GM23338 (cell line): ENCODE data around the gene FBXW11. TPM values are rescaled to one million over a fixed set of nuclear protein-coding genes. Genes with fewer than 3 reads are reported as not detected.

ENCODE experiments used
- ATAC-seq: fragments of 200-7000 bp; cut with Tn5 transposase; 3 replicates; pipeline ENCODE4 v1.9.1; 2020
- DNase-seq: peaks from one replicate; pipeline ENCODE4 v3.0.0-alpha.2; 2015; ENCODE audit warnings: low spot score
- H2AFZ ChIP-seq: fragments of 200-600 bp; sonication (generic); 2 replicates; pipeline ENCODE4 v1.8.0; 2016; ENCODE audit warnings: antibody characterized with exemption, mild to moderate bottlenecking, moderate library complexity
- H3F3A ChIP-seq: fragments of 200-600 bp; sonication (generic); replicated peaks from 2 replicates; pipeline ENCODE4 v1.8.0; 2017; ENCODE audit warnings: antibody characterized with exemption, mixed run types, low read depth
- H3K27ac ChIP-seq: fragments of 200-600 bp; sonication (generic); 2 replicates; pipeline ENCODE4 v1.6.1; 2016; ENCODE audit warnings: low read depth
- H3K27me3 ChIP-seq: fragments of 200-600 bp; sonication (generic); 2 replicates; pipeline ENCODE4 v1.8.0; 2016; ENCODE audit warnings: mild to moderate bottlenecking, mixed run types, moderate library complexity; ENCODE audit not compliant: insufficient read depth
- H3K36me3 ChIP-seq: fragments of 200-600 bp; sonication (generic); 2 replicates; pipeline ENCODE4 v1.8.0; 2016; ENCODE audit warnings: mild to moderate bottlenecking; ENCODE audit not compliant: insufficient read depth
- H3K4me1 ChIP-seq: fragments of 200-600 bp; sonication (generic); 2 replicates; pipeline ENCODE4 v1.8.0; 2016; ENCODE audit warnings: mild to moderate bottlenecking, moderate library complexity; ENCODE audit not compliant: insufficient read depth
- H3K4me2 ChIP-seq: fragments of 200-600 bp; sonication (generic); 2 replicates; pipeline ENCODE4 v1.7.1; 2017; ENCODE audit warnings: mixed run types
- H3K4me3 ChIP-seq: fragments of 200-600 bp; sonication (generic); 2 replicates; pipeline ENCODE4 v1.6.1; 2016; ENCODE audit warnings: mixed run types
- H3K79me2 ChIP-seq: fragments of 200-600 bp; sonication (generic); replicated peaks from 2 replicates; pipeline ENCODE4 v1.8.0; 2017; ENCODE audit warnings: mild to moderate bottlenecking; ENCODE audit not compliant: insufficient read depth
- H3K9me2 ChIP-seq: fragments of 200-600 bp; sonication (generic); 2 replicates; pipeline ENCODE4 v1.8.0; 2017; ENCODE audit not compliant: insufficient read depth
- H4K20me1 ChIP-seq: fragments of 200-600 bp; sonication (generic); replicated peaks from 2 replicates; pipeline ENCODE4 v1.8.0; 2017; ENCODE audit warnings: mild to moderate bottlenecking; ENCODE audit not compliant: insufficient read depth
- H3K27ac Mint-ChIP-seq: 2 replicates; pipeline ENCODE4 v1.8.0; 2020; ENCODE audit warnings: inconsistent platforms, mild to moderate bottlenecking, moderate library complexity, mixed read lengths
- H3K27me3 Mint-ChIP-seq: 3 replicates; pipeline ENCODE4 v1.8.0; 2022; ENCODE audit warnings: low read depth, mild to moderate bottlenecking, moderate library complexity, mixed read lengths, inconsistent platforms; ENCODE audit not compliant: insufficient read depth, poor library complexity
- H3K36me3 Mint-ChIP-seq: 3 replicates; pipeline ENCODE4 v1.8.0; 2021; ENCODE audit warnings: low read depth, mild to moderate bottlenecking, inconsistent platforms, moderate library complexity, mixed read lengths
- H3K4me1 Mint-ChIP-seq: 3 replicates; pipeline ENCODE4 v1.8.0; 2020; ENCODE audit warnings: mild to moderate bottlenecking, inconsistent platforms, mixed read lengths
- H3K4me3 Mint-ChIP-seq: 3 replicates; pipeline ENCODE4 v1.8.0; 2021; ENCODE audit warnings: moderate library complexity, mild to moderate bottlenecking, inconsistent platforms, mixed read lengths
- H3K9me3 Mint-ChIP-seq: 3 replicates; pipeline ENCODE4 v1.8.0; 2020; ENCODE audit warnings: moderate library complexity, mild to moderate bottlenecking, inconsistent platforms, mixed read lengths
- CREB1 ChIP-seq: fragments of 250-450 bp; sonication (Bioruptor Pico); IDR thresholded peaks from 2 replicates; pipeline ENCODE4 v1.5.0; 2020; ENCODE audit warnings: low read depth, mild to moderate bottlenecking, moderate library complexity
- CTCF ChIP-seq, 2 experiments: fragments of 200-600 bp in 1 of 2; sonication (generic) in 1 of 2; conservative IDR thresholded peaks; 2 replicates each; pipeline versions ENCODE4 v1.5.1 to v1.6.1; 2016 to 2017; ENCODE audit warnings: antibody characterized with exemption in 2 of 2, low read depth in 2 of 2, mild to moderate bottlenecking in 2 of 2, moderate library complexity in 1 of 2
- ETS1 ChIP-seq: IDR thresholded peaks from 2 replicates; pipeline ENCODE4 v1.6.1; 2016; ENCODE audit warnings: antibody characterized with exemption
- EZH2 ChIP-seq: fragments of 200-600 bp; sonication (generic); IDR thresholded peaks from one replicate; pipeline ENCODE4 v1.8.0; 2017; ENCODE audit warnings: antibody characterized with exemption, mild to moderate bottlenecking, low read depth; ENCODE audit not compliant: unreplicated experiment
- EZH2phosphoT487 ChIP-seq: fragments of 200-600 bp; sonication (generic); IDR thresholded peaks from one replicate; pipeline ENCODE4 v1.8.1; 2018; ENCODE audit warnings: antibody characterized with exemption; ENCODE audit not compliant: unreplicated experiment
- JUNB ChIP-seq: IDR thresholded peaks from one replicate; pipeline ENCODE4 v1.6.1; 2016; ENCODE audit warnings: antibody characterized with exemption; ENCODE audit not compliant: unreplicated experiment
- NANOG ChIP-seq: IDR thresholded peaks from 2 replicates; pipeline ENCODE4 v1.6.1; 2016; ENCODE audit warnings: antibody characterized with exemption, borderline replicate concordance
- POLR2AphosphoS5 ChIP-seq: IDR thresholded peaks from 2 replicates; pipeline ENCODE4 v1.6.1; 2016; ENCODE audit warnings: antibody characterized with exemption, low read depth
- REST ChIP-seq: IDR thresholded peaks from one replicate; pipeline ENCODE4 v1.6.1; 2018; ENCODE audit warnings: antibody characterized with exemption; ENCODE audit not compliant: unreplicated experiment
- STAT1 ChIP-seq: IDR thresholded peaks from one replicate; pipeline ENCODE4 v1.6.1; 2016; ENCODE audit warnings: antibody characterized with exemption; ENCODE audit not compliant: unreplicated experiment
- ZNF114 ChIP-seq: fragments of 250-450 bp; sonication (Bioruptor Pico); IDR thresholded peaks from 2 replicates; pipeline ENCODE4 v1.5.0; 2020; ENCODE audit warnings: mild to moderate bottlenecking, moderate library complexity
- ZNF331 ChIP-seq: fragments of 250-450 bp; sonication (Bioruptor Pico); IDR thresholded peaks from 2 replicates; pipeline ENCODE4 v1.5.0; 2020; ENCODE audit warnings: low read depth, mild to moderate bottlenecking, moderate library complexity
- polyA plus RNA-seq: library from polyadenylated mRNA; unstranded; fragments of >200 nt; fragmentation: Nextera tagmentation; extraction: Ambion mirVana; gene quantifications from 2 replicates; pipeline ENCODE4 v1.2.1, GENCODE V29; 2016
- total RNA-seq: library from RNA; depleted of rRNA; stranded (reverse); fragments of >200 nt; shearing (Covaris generic); gene quantifications from 2 replicates; pipeline ENCODE4 v1.2.3, GENCODE V29; 2014

FBXW11 gene
- total and polyA plus RNA-seq, 2 experiments from 2014 or later = 45.0 to 88.0 TPM

GRCh38 chr5:171832775-171833174 is 173.7 kb downstream of the FBXW11 start (continued):
- TF ChIP-seq CTCF (conservative IDR thresholded peaks at IDR 0.05; ENCODE audit: low read depth in 2 of 2) (no peak), ZNF114 (CRISPR knock-in tag) (no peak), EZH2phosphoT487 (no peak), STAT1 (no peak), ETS1 (no peak), CREB1 (no peak), JUNB (no peak), REST (no peak)

- DNase-seq = no peak
- Histone ChIP-seq H4K20me1 (no peaks in the 10 kb centered on the region), H2AFZ (no peak overlapping the region), H3K4me1 (no peaks in the 10 kb centered on the region), H3K27ac (no peak overlapping the region), H3K4me3 (no peak overlapping the region), H3K79me2 (no peaks in the 10 kb centered on the region), H3K4me2 (no peak overlapping the region), H3K36me3 (0 out of 2 replicates have a peak, but pooled peaks cover 3% of the 10 kb centered on the region), H3K9me2 (no peaks in the 10 kb centered on the region), H3K27me3 (no peaks in the 10 kb centered on the region), H3F3A (no peaks in the 10 kb centered on the region)
- peaks cover 4% of the 10 kb centered on the region; the same call in 2 of the 3 replicates for H3K9me3 Mint-ChIP-seq
- H3K36me3 Mint-ChIP-seq = peaks cover 3% of the 10 kb centered on the region; the same call in 1 of the 3 replicates
- peaks cover 2% of the 10 kb centered on the region for H3K27me3 Mint-ChIP-seq
- no peak overlapping the region for H3K27ac Mint-ChIP-seq
- ATAC-seq = no peak
- H3K4me3 Mint-ChIP-seq = no peak overlapping the region
- no peaks in the 10 kb centered on the region for H3K4me1 Mint-ChIP-seq
- no peak for TF ChIP-seq EZH2phosphoT487
- TF ChIP-seq EZH2 = no peak
- no peak for TF ChIP-seq JUNB
- TF ChIP-seq STAT1 = no peak
- TF ChIP-seq POLR2AphosphoS5 = no peak
- TF ChIP-seq REST = no peak
- TF ChIP-seq CTCF (conservative IDR thresholded peaks at IDR 0.05; ENCODE audit: low read depth in 2 of 2) = no peak
- TF ChIP-seq ZNF331 (CRISPR knock-in tag) = no peak
- TF ChIP-seq ZNF114 (CRISPR knock-in tag) = no peak
- no peak for TF ChIP-seq NANOG
Observed at GRCh38 chr5:171830686-171831085, 175.8 kb downstream of the FBXW11 start.
